Activated naive CD8-positive, alpha-beta T cell treated with anti-CD3 and anti-CD28 coated beads, Interleukin-2, amount 50 U/mL, for 16 hours (primary cell): ENCODE results near the gene SLC25A39.
"Not testable (repeated sequence)": the region's sequence is repeated elsewhere in the genome, so short reads cannot be mapped to it uniquely, and the experiment has no call there.

Source experiments
- DNase-seq: peaks from one replicate; pipeline ENCODE4 v3.0.0-alpha.2; 2020; ENCODE audit warnings: low read depth, low spot score

Gene SLC25A39

GRCh38 chr17:44324571-44325275 lies at the start of gene SLC25A39:
Gene SLC25A39, minus strand, starts transcription at chr17:44324823. Its CDS starts 1,261 bp downstream, at chr17:44323562.
- DNase-seq, result peak; percentile 89

GRCh38 chr17:44372036-44372435 lies 47.4 kb upstream of the SLC25A39 start:
- no peak for DNase-seq

GRCh38 chr17:44369414-44370023 lies 44.9 kb upstream of the SLC25A39 start:
- not testable (repeated sequence) for DNase-seq

- not testable (repeated sequence) for DNase-seq
Measured at GRCh38 chr17:44368391-44369243, 44.0 kb upstream of the SLC25A39 start.

DNA sequence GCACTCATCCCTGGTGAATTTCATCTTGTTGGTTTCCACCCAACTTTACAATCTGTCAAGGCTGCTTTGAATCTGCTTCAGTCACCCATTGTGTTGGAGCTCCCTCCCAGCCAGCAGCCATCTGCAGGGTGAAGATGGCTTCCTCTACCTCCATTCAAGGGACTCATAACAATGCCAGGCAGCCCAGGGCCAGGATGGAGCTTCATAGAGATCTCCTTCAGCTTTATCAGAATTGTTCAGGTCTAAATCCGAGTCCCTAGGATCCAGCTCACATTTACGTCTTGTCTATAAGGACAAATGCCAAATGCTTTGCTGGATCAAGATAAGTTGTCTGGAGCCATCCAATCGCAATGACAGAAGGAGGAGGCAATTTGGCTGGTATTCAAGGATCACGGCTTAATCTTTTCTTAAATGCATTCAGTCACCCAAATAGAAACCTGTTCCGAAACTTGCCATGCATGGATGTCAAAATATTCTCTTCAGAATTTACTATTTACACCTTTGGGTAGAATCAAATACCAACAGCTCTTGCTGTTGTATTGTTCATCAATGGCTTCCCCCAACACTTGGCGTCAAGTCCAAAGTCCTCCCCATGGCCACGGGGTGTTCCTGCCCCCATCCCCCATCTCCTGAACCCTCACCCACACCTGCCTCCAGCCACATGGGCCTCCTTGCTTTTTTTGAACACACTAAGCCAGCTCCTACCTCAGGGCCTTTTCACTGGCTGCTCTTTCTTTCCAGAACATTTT lies 42.8 kb upstream of the SLC25A39 start:
- DNase-seq, result no peak

GRCh38 chr17:44365051-44365450 lies 40.4 kb upstream of the SLC25A39 start:
- not testable (repeated sequence) for DNase-seq

DNA sequence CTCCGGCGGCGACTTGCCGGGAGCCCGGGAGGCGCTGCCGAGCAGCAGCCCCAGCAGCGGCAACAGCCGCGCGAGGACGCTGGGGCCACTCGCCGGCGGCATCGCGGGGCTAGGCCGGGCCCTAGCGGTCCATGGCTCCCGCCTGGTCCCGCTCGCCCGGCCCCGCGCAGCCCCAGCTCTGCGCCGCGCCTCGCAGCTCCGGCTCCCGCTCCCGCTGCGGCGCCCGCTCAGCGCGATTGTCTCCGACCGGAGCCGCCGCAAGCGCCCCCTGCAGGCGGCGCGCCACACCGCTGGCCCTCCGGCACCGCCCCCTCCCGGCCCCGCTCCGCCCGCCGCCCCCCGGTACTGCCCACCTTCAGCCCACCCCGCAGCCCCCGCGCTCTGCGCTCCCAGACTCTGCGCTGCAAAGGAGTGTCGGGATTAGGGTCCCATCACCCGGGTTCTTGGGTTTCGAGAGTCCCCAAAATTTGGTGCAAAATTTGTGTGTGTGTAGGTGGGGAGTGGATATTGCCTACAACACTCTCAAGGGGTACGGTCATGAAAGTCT lies 39.1 kb upstream of the SLC25A39 start, which contains the start of gene FAM171A2:
FAM171A2 (minus strand) TSS at position 241 of the 547 bp plus-strand sequence; CDS start at position 102, 139 bp downstream.
- DNase-seq, result peak; percentile 34

- no peak for DNase-seq
Measured at GRCh38 chr17:44362949-44363612, 38.5 kb upstream of the SLC25A39 start.

GRCh38 chr17:44362459-44362948 lies 37.9 kb upstream of the SLC25A39 start:
- no peak for DNase-seq

DNA sequence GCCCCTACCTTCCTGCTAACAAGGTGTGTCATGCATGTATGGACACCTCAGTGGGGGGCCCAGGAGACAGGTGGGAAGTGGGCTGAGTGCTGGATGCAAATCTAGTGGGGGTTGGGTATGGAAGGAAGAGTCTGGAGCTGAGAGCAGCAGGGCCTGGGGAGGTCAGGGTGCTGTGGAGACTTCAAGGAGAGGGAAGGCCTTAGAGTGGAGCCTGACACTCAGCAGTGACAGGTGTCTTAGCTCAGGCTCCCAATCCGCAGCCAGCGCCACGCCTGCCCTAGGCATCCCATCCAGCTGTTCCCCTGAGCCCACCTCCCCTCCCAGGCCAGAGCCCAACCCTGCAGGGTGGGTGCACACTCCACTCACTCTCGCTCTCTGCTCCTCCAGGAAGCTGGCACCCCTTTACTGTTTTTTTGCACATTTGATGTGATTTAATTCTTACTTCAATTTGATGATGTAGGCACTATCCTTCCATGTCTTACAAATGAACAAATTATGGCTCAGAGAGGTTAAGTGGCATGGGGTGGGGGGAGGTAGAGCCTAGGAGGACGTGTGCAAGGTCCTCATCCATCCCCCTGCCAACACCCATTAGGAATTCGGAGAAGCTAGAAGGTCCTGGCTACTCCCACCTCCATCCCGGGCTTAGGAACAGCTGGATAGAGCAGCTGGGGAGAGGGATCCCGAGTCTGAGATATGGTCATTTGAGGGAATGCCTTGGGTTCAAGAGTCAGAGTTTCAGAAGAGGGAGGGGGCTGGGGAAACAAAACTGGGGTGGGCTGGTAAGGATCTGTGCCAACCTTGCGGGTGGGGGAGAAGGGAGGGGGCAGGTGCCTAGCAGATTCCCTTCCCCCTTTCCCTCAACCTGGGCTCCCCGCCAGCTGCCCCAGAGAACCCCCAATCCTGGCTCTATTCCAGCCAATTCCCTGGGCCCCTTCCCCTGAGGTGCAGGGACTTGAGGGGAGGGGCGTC lies 37.0 kb upstream of the SLC25A39 start:
- DNase-seq, result no peak

DNA sequence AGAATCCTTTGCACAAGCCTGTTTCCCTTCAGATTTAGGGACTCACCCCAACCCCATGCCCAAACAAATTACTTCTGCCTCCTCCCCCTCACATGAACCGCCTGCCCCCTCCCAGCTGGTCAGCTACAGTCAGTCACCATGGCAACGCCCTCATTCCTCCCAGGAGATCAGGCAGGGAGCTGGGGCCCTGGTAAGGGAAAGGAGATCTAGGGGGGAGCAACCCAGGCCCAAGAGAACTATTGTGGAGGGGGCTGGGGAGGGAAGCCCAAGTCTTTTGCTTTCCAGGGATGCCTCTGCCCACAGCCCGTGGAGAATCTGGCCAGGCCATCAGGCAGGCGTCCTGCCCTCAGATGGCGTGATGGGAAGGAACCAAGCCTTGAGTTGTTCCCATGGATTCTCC lies 36.2 kb upstream of the SLC25A39 start:
- no peak for DNase-seq

DNA sequence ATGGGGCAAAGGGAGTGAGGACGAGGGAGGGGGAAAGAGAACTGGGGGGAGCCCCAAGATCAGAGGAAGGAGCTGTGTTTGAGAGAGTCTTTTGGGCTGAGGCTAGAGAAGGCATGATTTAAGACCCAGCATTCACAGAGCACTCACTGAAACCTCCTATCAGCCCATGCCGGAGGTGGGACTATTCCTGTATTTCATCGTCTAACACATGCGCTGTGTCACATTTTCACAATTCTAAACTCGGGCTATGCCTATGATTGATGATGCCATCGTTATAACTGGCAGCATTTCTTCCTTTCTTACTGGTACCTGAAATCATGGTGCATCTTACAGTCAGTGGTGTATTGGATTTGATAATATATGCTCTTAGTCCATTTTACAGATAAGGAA lies 35.5 kb upstream of the SLC25A39 start:
- no peak for DNase-seq

DNA sequence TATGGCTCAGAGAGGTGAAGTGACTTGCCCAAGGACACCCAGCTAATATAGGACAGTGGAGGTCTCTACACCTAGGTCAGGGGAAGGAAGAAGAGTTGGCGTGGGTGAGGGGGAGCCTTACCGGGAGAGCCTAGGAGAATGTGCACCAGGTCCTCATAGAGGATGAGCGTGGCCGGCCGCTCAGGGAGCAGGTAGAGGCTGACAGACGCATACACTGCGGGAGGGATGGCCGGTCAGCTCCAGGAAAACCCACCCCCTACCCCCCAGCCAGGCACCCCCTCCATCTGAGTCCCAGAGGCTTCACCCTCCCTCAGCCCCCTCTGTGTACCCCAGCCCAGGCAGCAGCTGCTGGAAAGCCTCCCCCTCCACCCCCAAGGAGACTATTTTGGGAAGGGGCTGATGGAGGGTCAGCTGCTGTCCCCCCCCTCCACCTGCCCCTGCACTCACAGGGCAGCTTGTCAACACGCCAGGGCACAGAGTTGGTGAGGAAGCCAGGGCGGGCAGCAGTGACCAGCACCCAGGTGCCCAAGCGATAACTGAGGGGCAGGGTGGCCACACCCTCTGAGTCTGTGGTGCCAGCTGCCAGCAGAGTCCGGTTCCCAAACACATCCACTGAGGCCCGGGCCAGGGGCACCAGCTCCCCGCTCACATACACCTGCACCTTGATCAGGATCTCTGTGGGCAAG lies 35.0 kb upstream of the SLC25A39 start:
- DNase-seq, result no peak

DNA sequence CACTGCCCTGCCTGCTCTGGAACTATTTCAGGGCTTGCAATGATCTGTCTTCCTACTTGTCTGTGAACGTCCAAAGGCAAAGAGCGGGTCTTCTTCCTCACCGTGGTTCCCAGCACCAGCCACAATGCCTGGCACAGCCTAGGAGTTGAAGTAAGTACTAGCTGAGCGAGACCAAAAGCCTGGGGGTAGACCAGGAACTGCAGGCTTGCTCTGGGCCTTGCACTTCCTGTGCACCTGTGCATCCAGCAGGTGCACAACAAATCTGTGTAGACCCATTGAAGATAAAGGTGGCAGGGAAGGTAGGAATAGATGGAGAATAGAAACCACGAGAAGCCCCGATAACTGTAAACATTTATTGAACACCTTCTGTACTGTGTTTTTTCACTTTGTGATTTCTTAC lies 34.4 kb upstream of the SLC25A39 start:
- no peak for DNase-seq

- DNase-seq, result no peak
Measured at GRCh38 chr17:44358066-44358465, 33.4 kb upstream of the SLC25A39 start.

- no peak for DNase-seq
Measured at GRCh38 chr17:44356241-44356640, 31.6 kb upstream of the SLC25A39 start.

- DNase-seq, result no peak
Measured at GRCh38 chr17:44355642-44356099, 31.0 kb upstream of the SLC25A39 start.
